Measurements from ENCODE around the gene PMM1. TPM values are rescaled to one million over a fixed set of nuclear protein-coding genes. Genes with fewer than 3 reads are reported as not detected.
A peak's percentile ranks its signal among the peaks of the same experiment; 100 is the strongest.

The PMM1 gene
- total RNA-seq, 1 donor from 2014 or later: 18.4 TPM

DNA sequence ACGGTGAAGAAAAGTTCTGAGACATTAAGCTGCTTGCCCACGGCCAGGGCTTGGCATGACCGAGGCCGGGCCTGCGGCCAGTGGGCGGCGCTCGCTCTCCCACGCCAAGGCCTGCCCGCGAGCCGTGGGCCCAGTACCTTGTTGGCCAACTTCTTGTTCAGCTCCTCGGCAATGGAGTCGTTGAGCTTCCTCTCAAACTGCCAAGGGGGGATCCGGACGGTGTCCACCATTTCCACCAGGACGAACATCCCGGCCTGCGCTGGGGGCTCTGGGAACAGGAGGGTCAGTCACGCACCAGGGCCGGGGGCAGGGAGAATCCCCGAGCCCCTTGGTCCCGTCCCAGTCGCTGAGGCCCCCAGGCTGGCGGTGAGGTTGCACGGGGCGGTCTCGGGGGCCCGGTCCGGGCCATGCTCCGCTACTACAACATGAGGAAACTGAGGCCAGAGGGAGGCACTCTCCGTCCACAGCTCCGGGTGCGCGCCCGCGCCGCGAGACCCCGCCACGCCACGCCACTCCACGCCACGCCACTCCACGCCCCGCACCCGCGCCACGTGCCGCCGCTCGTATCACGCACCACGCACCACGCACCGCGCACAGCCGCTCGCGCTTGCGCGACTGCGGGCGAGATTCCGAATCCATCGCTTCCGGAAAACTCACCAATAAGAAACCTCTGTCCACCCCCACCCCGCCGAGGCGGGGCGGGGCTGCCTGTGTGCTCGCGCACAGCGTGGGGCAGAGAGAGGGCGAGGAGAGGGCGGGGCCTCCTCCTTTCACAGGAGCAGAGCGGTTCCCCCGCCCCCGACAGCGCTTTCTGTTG, 45.6 kb downstream of the PMM1 start, which contains the start of gene POLR3H:
TSS of gene POLR3H (minus strand) at position 617 of the 817 bp plus-strand sequence. CDS start at position 248, 369 bp downstream.
- H3K27ac ChIP-seq (replicated peaks): peak within 1 kb of the TSS; percentile 89
- no peaks in the 10 kb centered on the region for H3K36me3 ChIP-seq
- peaks cover 36% of the 10 kb centered on the region for H3K4me1 ChIP-seq
- no peaks in the 10 kb centered on the region for H3K27me3 ChIP-seq (ENCODE audit: low read depth)
- peak within 1 kb of the TSS; percentile 82 for H3K4me3 ChIP-seq
- TF ChIP-seq, protein P1, sequence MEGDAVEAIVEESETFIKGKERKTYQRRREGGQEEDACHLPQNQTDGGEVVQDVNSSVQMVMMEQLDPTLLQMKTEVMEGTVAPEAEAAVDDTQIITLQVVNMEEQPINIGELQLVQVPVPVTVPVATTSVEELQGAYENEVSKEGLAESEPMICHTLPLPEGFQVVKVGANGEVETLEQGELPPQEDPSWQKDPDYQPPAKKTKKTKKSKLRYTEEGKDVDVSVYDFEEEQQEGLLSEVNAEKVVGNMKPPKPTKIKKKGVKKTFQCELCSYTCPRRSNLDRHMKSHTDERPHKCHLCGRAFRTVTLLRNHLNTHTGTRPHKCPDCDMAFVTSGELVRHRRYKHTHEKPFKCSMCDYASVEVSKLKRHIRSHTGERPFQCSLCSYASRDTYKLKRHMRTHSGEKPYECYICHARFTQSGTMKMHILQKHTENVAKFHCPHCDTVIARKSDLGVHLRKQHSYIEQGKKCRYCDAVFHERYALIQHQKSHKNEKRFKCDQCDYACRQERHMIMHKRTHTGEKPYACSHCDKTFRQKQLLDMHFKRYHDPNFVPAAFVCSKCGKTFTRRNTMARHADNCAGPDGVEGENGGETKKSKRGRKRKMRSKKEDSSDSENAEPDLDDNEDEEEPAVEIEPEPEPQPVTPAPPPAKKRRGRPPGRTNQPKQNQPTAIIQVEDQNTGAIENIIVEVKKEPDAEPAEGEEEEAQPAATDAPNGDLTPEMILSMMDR (IDR thresholded peaks at IDR 0.05; ENCODE audit: borderline replicate concordance): peak; percentile 72
- intact Hi-C loops (cut with micrococcal nuclease): no loop called here
- H3K9me3 ChIP-seq (replicated peaks): no peaks in the 10 kb centered on the region
- DNase-seq: peak; percentile 99

DNA sequence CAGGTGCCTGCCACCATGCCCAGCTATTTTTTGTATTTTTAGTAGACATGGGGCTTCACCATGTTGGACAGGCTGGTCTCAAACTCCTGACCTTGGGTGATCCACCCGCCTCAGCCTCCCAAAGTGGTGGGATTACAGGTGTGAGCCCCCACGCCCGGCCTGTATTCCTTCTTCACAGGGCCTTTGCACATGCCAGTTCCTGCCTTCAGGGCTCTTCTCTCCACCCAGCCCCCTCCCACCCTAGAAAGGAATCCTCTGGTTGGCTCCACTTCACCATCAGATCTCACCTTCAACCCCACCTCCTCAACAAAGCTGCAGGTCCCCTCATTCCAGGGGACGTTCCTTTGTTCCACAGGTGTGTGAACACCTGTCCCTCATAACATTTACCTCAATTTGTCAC, 47.4 kb downstream of the PMM1 start:
- H3K27me3 ChIP-seq (ENCODE audit: low read depth): no peaks in the 10 kb centered on the region
- TF ChIP-seq, protein P1 (IDR thresholded peaks at IDR 0.05; ENCODE audit: borderline replicate concordance): no peak
- H3K27ac ChIP-seq (replicated peaks): no peak overlapping the region
- no peak for DNase-seq
- peaks cover 36% of the 10 kb centered on the region for H3K4me1 ChIP-seq
- no peak overlapping the region for H3K4me3 ChIP-seq
- no peaks in the 10 kb centered on the region for H3K9me3 ChIP-seq (replicated peaks)
- H3K36me3 ChIP-seq: no peaks in the 10 kb centered on the region
- intact Hi-C loops (cut with micrococcal nuclease): no loop called here

DNA sequence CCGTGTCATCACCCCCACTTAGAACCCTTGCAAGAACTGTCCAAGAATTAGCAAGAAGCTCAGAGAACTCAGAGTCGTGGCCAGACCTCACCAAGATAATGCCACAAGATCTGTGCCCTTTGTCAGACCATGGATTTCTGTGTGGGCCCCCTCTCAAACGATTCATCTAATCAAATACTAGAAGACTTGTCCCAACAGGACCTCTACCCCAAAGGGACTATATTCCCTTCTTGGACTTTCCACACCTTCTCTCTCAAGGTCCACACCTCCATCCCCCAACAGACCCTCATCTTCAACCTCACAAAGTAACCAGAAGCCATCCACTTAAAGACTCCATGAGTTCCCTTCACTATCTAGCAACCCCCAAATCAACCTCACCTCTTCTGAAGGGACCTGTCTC, 48.2 kb downstream of the PMM1 start:
- Histone ChIP-seq H3K9me3 (replicated peaks) (no peaks in the 10 kb centered on the region), H3K27me3 (ENCODE audit: low read depth) (no peaks in the 10 kb centered on the region), H3K36me3 (no peaks in the 10 kb centered on the region), H3K4me1 (peaks cover 36% of the 10 kb centered on the region), H3K27ac (replicated peaks) (no peak overlapping the region), H3K4me3 (no peak overlapping the region)
- intact Hi-C loops (cut with micrococcal nuclease): no loop called here
- DNase-seq: no peak
- TF ChIP-seq, protein P1 (IDR thresholded peaks at IDR 0.05; ENCODE audit: borderline replicate concordance): no peak

DNA sequence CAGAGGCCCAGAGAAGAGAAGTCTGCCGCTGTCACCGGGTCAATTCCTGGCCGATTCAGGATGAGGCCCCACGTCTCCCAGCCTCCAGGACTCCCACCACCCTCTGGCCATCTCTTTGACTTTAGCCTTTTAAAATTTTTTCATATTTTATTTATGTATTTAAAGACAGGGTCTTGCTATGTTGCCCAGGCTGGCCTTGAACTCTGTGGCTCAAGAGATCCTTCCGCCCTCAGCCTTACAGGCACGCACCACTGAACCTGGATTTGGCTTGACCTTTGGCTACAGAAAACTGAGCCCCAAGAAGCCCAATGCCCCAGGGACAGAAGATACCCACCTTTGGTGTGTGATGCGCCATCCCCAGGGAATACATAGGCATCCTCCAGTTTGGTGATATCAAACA, 49.3 kb downstream of the PMM1 start:
- H3K4me3 ChIP-seq: no peak overlapping the region
- H3K27me3 ChIP-seq (ENCODE audit: low read depth): no peaks in the 10 kb centered on the region
- DNase-seq: no peak
- TF ChIP-seq, protein P1 (IDR thresholded peaks at IDR 0.05; ENCODE audit: borderline replicate concordance): no peak
- no peaks in the 10 kb centered on the region for H3K9me3 ChIP-seq (replicated peaks)
- intact Hi-C loops (cut with micrococcal nuclease): no loop called here
- H3K4me1 ChIP-seq: peaks cover 36% of the 10 kb centered on the region
- no peak overlapping the region for H3K27ac ChIP-seq (replicated peaks)
- H3K36me3 ChIP-seq: no peaks in the 10 kb centered on the region

DNA sequence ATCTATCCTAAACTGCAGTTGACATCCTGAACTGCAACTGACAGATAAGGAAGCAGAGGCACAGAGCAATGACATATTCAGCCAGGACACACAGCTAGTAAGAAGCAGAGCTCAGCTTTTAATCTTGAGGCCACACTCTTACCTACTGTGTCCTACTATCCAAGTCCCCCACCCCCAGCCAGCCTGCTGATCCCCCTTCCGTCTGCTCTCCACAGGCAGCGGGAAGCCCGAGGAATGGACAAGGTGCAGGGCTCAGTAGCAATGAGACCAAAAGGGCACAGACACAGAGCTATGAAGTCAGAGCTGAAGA, 49.7 kb downstream of the PMM1 start:
- Histone ChIP-seq H3K27ac (replicated peaks) (no peak overlapping the region), H3K27me3 (ENCODE audit: low read depth) (no peaks in the 10 kb centered on the region), H3K4me3 (no peak overlapping the region), H3K4me1 (peaks cover 32% of the 10 kb centered on the region), H3K36me3 (no peaks in the 10 kb centered on the region), H3K9me3 (replicated peaks) (no peaks in the 10 kb centered on the region)
- intact Hi-C loops (cut with micrococcal nuclease): no loop called here
- no peak for DNase-seq
- TF ChIP-seq, protein P1 (IDR thresholded peaks at IDR 0.05; ENCODE audit: borderline replicate concordance): no peak
